HCT116 (cell line): Measurements from ENCODE around the gene ASPG. TPM values are rescaled to one million over a fixed set of nuclear protein-coding genes. Genes with fewer than 3 reads are reported as not detected.
A peak's percentile ranks its signal among the peaks of the same experiment; 100 is the strongest.

Experiments used
- ATAC-seq: fragments of 200-7000 bp; cut with Tn5 transposase; 2 replicates; pipeline ENCODE4 v1.9.1; 2020; ENCODE audit warnings: mild to moderate bottlenecking, moderate library complexity
- BruUV-seq: library from RNA; stranded (reverse); fragments of 400-500 nt; replicated peaks from 2 replicates; lab custom pipeline; 2021; lab: Mats Ljungman, UMichigan
- CTCF ChIA-PET: fragments of 300-600 bp; sonication (Branson Sonifier 250); formaldehyde crosslinking; loops from one replicate; lab custom pipeline; 2021; ENCODE audit warnings: antibody characterized with exemption; lab: Charles Lee
- POLR2A ChIA-PET: fragments of 300-600, 350-600 bp; sonication (Branson Sonifier 250); formaldehyde crosslinking; loops from one replicate; lab custom pipeline; 2021; ENCODE audit warnings: antibody characterized with exemption; lab: Charles Lee
- RAD21 ChIA-PET, 2 experiments: fragments of 300-600 bp; sonication (Branson Sonifier 250); formaldehyde crosslinking; loops; one replicate each; lab custom pipeline; 2023; ENCODE audit warnings: low total read pairs in 2 of 2; ENCODE audit not compliant: uncharacterized antibody in 2 of 2, unreplicated experiment in 2 of 2, low non-redundant PET in 1 of 2; lab: Charles Lee
- DNase-seq: peaks from one replicate; pipeline ENCODE4 v3.0.0-alpha.2; 2010; ENCODE audit warnings: low read depth, low spot score
- H2AFZ ChIP-seq: fragments of 200-600 bp; shearing (Covaris generic), sonication (generic); 2 replicates; pipeline ENCODE4 v1.6.1; 2017; ENCODE audit warnings: low read depth, mixed run types, mixed read lengths, antibody characterized with exemption, low read length; ENCODE audit not compliant: poor library complexity, severe bottlenecking
- H3K27ac ChIP-seq: 2 replicates; pipeline ENCODE4 v1.5.1; 2012; ENCODE audit warnings: low read depth, low read length
- H3K27me3 ChIP-seq: fragments of 200-600 bp; sonication (generic); 2 replicates; pipeline ENCODE4 v1.6.1; 2016; ENCODE audit warnings: mixed run types, low read length, mixed read lengths; ENCODE audit not compliant: insufficient read depth
- H3K36me3 ChIP-seq, 2 experiments: fragments of 200-500 bp in 1 of 2; fragments of 200-600 bp in 1 of 2; sonication (Bioruptor generic) in 1 of 2; sonication (generic) in 1 of 2; 2 replicates each; pipeline versions ENCODE4 v1.5.1 to v1.6.1; 2014 to 2016; ENCODE audit warnings: low read length in 2 of 2, inconsistent platforms in 1 of 2, mixed read lengths in 1 of 2, mixed run types in 1 of 2; ENCODE audit not compliant: insufficient read depth in 2 of 2, control insufficient read depth in 1 of 2
- H3K4me1 ChIP-seq, 2 experiments: fragments of 200-600 bp in 1 of 2; sonication (generic) in 1 of 2; 2 replicates each; pipeline versions ENCODE4 v1.5.1 to v1.6.1; 2012 to 2017; ENCODE audit warnings: low read length in 2 of 2, inconsistent platforms in 1 of 2, mild to moderate bottlenecking in 1 of 2, mixed read lengths in 1 of 2, mixed run types in 1 of 2, moderate library complexity in 1 of 2; ENCODE audit not compliant: insufficient read depth in 2 of 2, control insufficient read depth in 1 of 2
- H3K4me2 ChIP-seq: fragments of 200-600 bp; sonication (generic); 2 replicates; pipeline ENCODE4 v1.6.1; 2017; ENCODE audit warnings: mixed run types, low read length, mixed read lengths
- H3K4me3 ChIP-seq, 2 experiments: fragments of 200-600 bp in 1 of 2; sonication (generic) in 1 of 2; replicated peaks in 1 of 2; 2 replicates each; pipeline ENCODE4 v1.5.1; 2011 to 2016; ENCODE audit warnings: low read length in 2 of 2, control low read depth in 1 of 2, low read depth in 1 of 2, mild to moderate bottlenecking in 1 of 2, mixed read lengths in 1 of 2, mixed run types in 1 of 2
- H3K79me2 ChIP-seq: fragments of 200-600 bp; sonication (generic); 2 replicates; pipeline ENCODE4 v1.6.1; 2017; ENCODE audit warnings: mild to moderate bottlenecking, mixed run types, low read length, moderate library complexity, mixed read lengths; ENCODE audit not compliant: insufficient read depth
- H3K9ac ChIP-seq: fragments of 200-600 bp; sonication (generic); 2 replicates; pipeline ENCODE4 v1.6.1; 2016; ENCODE audit warnings: low read length, mixed read lengths
- H3K9me2 ChIP-seq: fragments of 200-600 bp; sonication (generic), shearing (Covaris generic); 2 replicates; pipeline ENCODE4 v1.6.1; 2017; ENCODE audit warnings: mixed run types, mild to moderate bottlenecking, moderate library complexity; ENCODE audit not compliant: insufficient read depth
- H3K9me3 ChIP-seq, 2 experiments: fragments of 200-500 bp in 1 of 2; fragments of 200-600 bp in 1 of 2; sonication (Bioruptor generic) in 1 of 2; sonication (generic) in 1 of 2; 2 replicates each; pipeline ENCODE4 v1.6.1; 2014 to 2017; ENCODE audit warnings: low read length in 2 of 2, mixed read lengths in 2 of 2, inconsistent platforms in 1 of 2, low read depth in 1 of 2, mild to moderate bottlenecking in 1 of 2, mixed run types in 1 of 2, moderate library complexity in 1 of 2; ENCODE audit not compliant: control insufficient read depth in 1 of 2, insufficient read depth in 1 of 2
- H4K20me1 ChIP-seq: fragments of 200-600 bp; sonication (generic), shearing (Covaris generic); 2 replicates; pipeline ENCODE4 v1.6.1; 2017; ENCODE audit warnings: mixed run types, mild to moderate bottlenecking, moderate library complexity; ENCODE audit not compliant: insufficient read depth
- CBX3 ChIP-seq: IDR thresholded peaks from 2 replicates; pipeline ENCODE4 v1.6.1; 2012; ENCODE audit warnings: low read depth
- CEBPB ChIP-seq: IDR thresholded peaks from 2 replicates; pipeline ENCODE4 v1.6.1; 2012; ENCODE audit warnings: low read depth
- EGR1 ChIP-seq: IDR thresholded peaks from 2 replicates; pipeline ENCODE4 v1.6.1; 2012; ENCODE audit warnings: low read depth
- ELF1 ChIP-seq: IDR thresholded peaks from 2 replicates; pipeline ENCODE4 v1.6.1; 2012; ENCODE audit warnings: low read depth, borderline replicate concordance
- FOSL1 ChIP-seq: IDR thresholded peaks from 2 replicates; pipeline ENCODE4 v1.6.1; 2012; ENCODE audit warnings: low read depth
- POLR2A ChIP-seq: IDR thresholded peaks from 2 replicates; pipeline ENCODE4 v1.7.0; 2011; ENCODE audit warnings: borderline replicate concordance; ENCODE audit not compliant: insufficient read depth, insufficient read length; ENCODE audit errors: extremely low read depth
- RAD21 ChIP-seq: IDR thresholded peaks from 2 replicates; pipeline ENCODE4 v1.6.1; 2012; ENCODE audit warnings: low read depth, mild to moderate bottlenecking
- REST ChIP-seq: IDR thresholded peaks from 2 replicates; pipeline ENCODE4 v1.6.1; 2012; ENCODE audit warnings: low read depth
- SIN3A ChIP-seq: IDR thresholded peaks from 2 replicates; pipeline ENCODE4 v1.6.1; 2012; ENCODE audit warnings: low read depth
- SP1 ChIP-seq: IDR thresholded peaks from 2 replicates; pipeline ENCODE4 v1.6.1; 2012; ENCODE audit warnings: low read depth
- SRF ChIP-seq: IDR thresholded peaks from 2 replicates; pipeline ENCODE4 v1.6.1; 2012; ENCODE audit warnings: low read depth
- TCF7L2 ChIP-seq: IDR thresholded peaks from 2 replicates; pipeline ENCODE4 v1.7.0; 2011; ENCODE audit warnings: borderline replicate concordance, inconsistent platforms; ENCODE audit not compliant: insufficient read depth, insufficient read length; ENCODE audit errors: extremely low read depth
- ZBTB33 ChIP-seq: IDR thresholded peaks from 2 replicates; pipeline ENCODE4 v1.6.1; 2011; ENCODE audit warnings: mild to moderate bottlenecking, low read length, moderate library complexity; ENCODE audit not compliant: insufficient replicate concordance; ENCODE audit errors: extremely low read depth
- ZFX ChIP-seq: fragments of 450-650 bp; IDR thresholded peaks from 2 replicates; pipeline ENCODE4 v1.6.1; 2017
- intact Hi-C: fragments of 100-400 bp; cut with micrococcal nuclease; formaldehyde crosslinking; loops from 2 replicates; pipeline ENCODE4 v1.10.0; 2022
- total RNA-seq: library from RNA; stranded (reverse); gene quantifications from one replicate; pipeline ENCODE4 v1.2.1, GENCODE V29; 2021; ENCODE audit not compliant: unreplicated experiment
- TF ChIP-seq, protein P1 (sequence below): IDR thresholded peaks from 2 replicates; pipeline ENCODE4 v1.6.1; 2012
- TF ChIP-seq, protein P2 (sequence below): IDR thresholded peaks from 2 replicates; pipeline ENCODE4 v1.6.1; 2012
- TF ChIP-seq, protein P3 (sequence below), 3 experiments: fragments of 200-600 bp in 1 of 3; sonication (generic) in 1 of 3; IDR thresholded peaks in 2 of 3; conservative IDR thresholded peaks in 1 of 3; 2 replicates each; pipeline ENCODE4 v1.5.1; 2012 to 2017; ENCODE audit warnings: low read depth in 2 of 3, low read length in 2 of 3, antibody characterized with exemption in 1 of 3, borderline replicate concordance in 1 of 3, control low read depth in 1 of 3, mild to moderate bottlenecking in 1 of 3, mixed read lengths in 1 of 3, mixed run types in 1 of 3, moderate library complexity in 1 of 3; ENCODE audit not compliant: insufficient read depth in 1 of 3

Gene ASPG
- total RNA-seq, 1 experiment from 2014 or later = not detected

- Histone ChIP-seq H2AFZ (no peak overlapping the region), H3K27me3 (no peaks in the 10 kb centered on the region)
- TF ChIP-seq SIN3A = no peak
- no peak for TF ChIP-seq ZBTB33
- no peak for TF ChIP-seq POLR2A
- TF ChIP-seq, protein P1, sequence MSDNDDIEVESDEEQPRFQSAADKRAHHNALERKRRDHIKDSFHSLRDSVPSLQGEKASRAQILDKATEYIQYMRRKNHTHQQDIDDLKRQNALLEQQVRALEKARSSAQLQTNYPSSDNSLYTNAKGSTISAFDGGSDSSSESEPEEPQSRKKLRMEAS = no peak
- TF ChIP-seq SP1 = no peak
- TF ChIP-seq SRF = no peak
- no peak for TF ChIP-seq CEBPB
- no peak for TF ChIP-seq RAD21
- TF ChIP-seq ELF1 = no peak
- TF ChIP-seq CBX3 = no peak
- no peak for TF ChIP-seq TCF7L2
- TF ChIP-seq, protein P2, sequence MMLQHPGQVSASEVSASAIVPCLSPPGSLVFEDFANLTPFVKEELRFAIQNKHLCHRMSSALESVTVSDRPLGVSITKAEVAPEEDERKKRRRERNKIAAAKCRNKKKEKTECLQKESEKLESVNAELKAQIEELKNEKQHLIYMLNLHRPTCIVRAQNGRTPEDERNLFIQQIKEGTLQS = no peak
- no peak for TF ChIP-seq FOSL1
- TF ChIP-seq, protein P3, sequence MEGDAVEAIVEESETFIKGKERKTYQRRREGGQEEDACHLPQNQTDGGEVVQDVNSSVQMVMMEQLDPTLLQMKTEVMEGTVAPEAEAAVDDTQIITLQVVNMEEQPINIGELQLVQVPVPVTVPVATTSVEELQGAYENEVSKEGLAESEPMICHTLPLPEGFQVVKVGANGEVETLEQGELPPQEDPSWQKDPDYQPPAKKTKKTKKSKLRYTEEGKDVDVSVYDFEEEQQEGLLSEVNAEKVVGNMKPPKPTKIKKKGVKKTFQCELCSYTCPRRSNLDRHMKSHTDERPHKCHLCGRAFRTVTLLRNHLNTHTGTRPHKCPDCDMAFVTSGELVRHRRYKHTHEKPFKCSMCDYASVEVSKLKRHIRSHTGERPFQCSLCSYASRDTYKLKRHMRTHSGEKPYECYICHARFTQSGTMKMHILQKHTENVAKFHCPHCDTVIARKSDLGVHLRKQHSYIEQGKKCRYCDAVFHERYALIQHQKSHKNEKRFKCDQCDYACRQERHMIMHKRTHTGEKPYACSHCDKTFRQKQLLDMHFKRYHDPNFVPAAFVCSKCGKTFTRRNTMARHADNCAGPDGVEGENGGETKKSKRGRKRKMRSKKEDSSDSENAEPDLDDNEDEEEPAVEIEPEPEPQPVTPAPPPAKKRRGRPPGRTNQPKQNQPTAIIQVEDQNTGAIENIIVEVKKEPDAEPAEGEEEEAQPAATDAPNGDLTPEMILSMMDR (IDR thresholded peaks at IDR 0.05 in 2 of 3, conservative IDR thresholded peaks at IDR 0.05 in 1 of 3; ENCODE audit: borderline replicate concordance in 1 of 3, insufficient read depth in 1 of 3, low read depth in 2 of 3, low read length in 2 of 3) = no peak
- TF ChIP-seq ZFX = no peak
- TF ChIP-seq EGR1 = no peak
- no peak for TF ChIP-seq REST
- TF ChIP-seq, all 23 proteins: peak for 0
- intact Hi-C loops = no loop called here
- ChIA-PET POLR2A (no interaction called here), CTCF (interaction anchor here (1.0 to 1.5 kb wide), 3 partner anchors 18 to 444 kb away, joined by 3 to 5 read pairs (median 4); no protein-coding TSS in a partner anchor), RAD21 (no interaction called here)
- Histone ChIP-seq H3K79me2 (no peaks in the 10 kb centered on the region), H3K27ac (no peak overlapping the region), H3K9me3 (peaks cover 4 to 15% of the 10 kb centered on the region in 2 experiments), H3K9me2 (no peaks in the 10 kb centered on the region), H3K36me3 (no peaks in the 10 kb centered on the region), H3K4me2 (0 out of 2 replicates have a peak overlapping the region, but pooled peaks have one; percentile 21), H3K4me3 (no peak overlapping the region), H3K9ac (no peak overlapping the region), H3K4me1 (peaks cover 22 to 54% of the 10 kb centered on the region in 2 experiments; a peak in 3 of 4 replicates), H4K20me1 (no peaks in the 10 kb centered on the region)
- DNase-seq (no peak), ATAC-seq (no peak)
- no TSS peak for BruUV-seq
These were observed 34.2 kb downstream of the ASPG start for GRCh38 chr14:104119488-104120251.
